ENCODE results near the gene PRCC.

PRCC gene

DNA sequence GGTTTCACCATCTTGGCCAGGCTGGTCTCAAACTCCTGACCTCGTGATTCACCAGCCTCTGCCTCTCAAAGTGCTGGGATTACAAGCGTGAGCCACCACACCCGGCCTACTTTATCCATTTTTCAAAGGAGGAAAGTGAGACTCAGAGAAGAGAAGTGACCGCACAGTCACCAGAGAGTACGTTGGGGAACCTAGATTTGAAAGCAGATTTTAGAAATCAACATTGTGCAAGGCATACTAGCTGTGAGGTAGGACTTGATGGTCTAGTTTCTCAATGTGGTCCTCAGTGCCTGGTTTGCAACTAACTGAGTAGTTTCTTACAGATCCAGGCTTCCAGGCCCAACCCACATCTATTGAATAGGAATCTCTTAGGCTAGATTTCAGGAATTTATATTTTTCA, 1.7 kb upstream of the PRCC start:
- DNase-seq, result no peak

DNA sequence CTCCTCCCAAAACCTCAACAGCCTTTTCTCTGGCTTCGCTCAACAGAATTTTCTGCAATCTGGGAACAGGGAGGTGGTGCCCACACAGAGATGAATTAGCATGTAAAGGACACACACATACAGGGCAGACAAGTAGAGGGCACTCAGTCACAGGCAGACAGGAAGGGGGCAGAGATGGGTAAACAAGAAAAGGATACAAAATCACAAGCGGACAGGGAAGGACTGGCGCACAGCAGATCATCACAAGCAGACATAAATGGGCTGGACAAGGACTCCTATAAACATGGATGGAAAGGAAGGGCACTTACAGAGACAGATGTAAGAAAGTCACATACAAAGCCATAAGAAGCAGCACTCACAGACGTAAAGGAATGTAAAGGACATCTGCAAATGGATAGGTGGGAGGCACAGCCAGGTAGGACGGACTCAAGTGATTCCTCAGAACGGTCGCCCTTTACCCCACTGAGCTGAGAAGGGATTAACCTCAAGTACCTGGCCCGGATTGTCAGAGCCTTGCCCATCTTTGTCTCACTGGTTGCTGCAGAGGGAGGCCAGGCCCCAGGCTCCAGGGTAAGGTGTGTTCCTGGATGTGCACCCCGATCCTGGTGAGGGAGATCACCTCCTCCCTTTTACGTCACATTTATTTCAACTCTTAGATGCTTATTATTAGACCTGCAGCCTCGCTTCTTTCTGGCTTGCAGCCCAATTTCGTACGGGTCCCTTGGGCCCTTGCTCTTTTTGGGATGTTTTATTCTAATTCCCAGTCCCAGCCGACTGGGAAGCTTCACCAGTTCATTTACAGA, 836 bp upstream of the PRCC start:
- no peak for DNase-seq

DNA sequence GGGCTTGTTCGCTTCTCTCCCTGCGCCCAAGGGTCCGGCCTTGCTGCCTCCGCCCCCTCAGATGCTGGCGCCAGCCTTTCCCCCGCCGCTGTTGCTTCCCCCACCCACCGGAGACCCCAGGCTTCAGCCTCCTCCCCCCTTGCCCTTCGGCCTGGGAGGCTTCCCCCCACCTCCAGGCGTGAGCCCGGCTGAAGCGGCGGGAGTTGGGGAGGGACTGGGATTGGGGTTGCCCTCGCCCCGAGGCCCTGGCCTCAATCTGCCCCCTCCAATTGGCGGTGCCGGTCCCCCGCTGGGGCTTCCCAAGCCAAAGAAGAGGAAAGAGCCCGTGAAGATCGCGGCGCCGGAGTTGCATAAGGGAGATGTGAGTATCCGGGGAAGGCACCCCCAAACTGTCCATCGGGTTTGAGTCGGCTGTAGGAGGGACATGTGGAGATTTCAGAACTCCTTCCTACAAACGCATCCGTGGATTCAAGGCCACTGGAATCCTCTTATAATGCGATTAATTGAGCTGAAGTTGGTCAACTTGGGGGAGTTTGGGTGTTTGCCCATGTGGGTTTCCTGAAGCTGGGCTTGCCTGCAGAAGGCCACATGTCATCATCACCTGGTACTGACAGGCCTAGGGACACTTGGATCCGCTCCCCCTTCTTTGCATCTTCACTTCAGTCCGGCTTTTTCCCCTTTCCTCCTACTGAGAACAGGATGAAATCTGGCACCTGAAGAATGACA, 707 bp downstream of the PRCC start:
- DNase-seq, result peak in 1 of 2 donors; percentile 36

DNA sequence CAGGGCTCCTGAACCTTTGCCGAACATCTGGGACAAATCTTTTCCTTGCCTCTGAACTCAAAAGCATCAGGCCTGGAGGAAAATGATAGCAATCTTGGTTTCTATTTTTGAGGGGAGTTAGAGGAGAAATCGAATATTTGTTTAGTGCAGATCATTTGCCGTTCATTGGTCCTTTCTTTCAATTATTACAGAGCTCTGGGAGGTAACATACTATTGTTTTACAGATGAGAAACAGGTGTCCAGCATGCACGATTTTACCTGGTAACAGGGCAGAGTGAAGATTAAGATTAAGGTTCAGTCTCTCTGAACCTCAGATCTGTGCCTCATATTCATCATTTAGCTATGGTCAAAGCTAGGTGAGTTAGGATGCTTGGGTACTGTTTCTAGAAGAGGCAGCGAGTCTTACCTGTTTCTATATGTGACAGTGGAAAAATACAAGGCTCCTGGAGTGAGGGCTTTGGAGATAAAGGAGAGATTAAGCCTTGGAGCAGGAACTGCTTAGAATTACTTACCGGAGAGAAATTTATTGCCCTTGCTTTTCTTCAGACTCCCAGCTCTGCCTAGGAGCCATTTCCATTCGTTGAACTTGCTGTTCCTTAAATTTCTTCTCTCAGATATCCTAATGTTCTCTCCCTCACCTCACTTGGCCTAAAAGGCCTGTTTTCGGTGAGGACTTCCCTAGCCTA, 1.4 kb downstream of the PRCC start:
- no peak for DNase-seq

GRCh38 chr1:156772222-156772621, 4.9 kb downstream of the PRCC start:
- DNase-seq, result no peak

GRCh38 chr1:156772728-156773497, 5.6 kb downstream of the PRCC start:
- DNase-seq, result no peak

- no peak for DNase-seq
These were observed 6.3 kb downstream of the PRCC start for GRCh38 chr1:156773607-156774006.

- no peak for DNase-seq
These were observed 8.5 kb downstream of the PRCC start for GRCh38 chr1:156775799-156776198.

DNA sequence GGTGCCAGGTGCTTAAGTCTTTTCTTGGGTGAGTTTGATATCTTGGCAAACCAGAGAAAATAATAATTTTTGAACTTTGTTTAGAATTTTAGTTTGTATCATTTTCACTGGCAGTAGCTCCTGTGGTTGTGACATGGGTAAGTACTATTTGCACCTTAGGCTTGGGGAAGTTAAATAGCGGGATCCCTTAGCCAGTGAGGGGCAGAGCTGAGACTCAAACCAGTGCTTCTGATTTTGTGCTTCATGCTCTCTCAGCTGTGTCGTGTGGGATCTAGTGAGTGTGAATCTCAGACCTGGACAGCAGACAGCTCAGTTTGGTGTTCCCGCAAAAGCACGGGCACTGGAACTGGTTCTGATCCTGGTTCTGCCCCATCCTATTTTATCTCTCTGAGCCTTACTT, 9.6 kb downstream of the PRCC start:
- no peak for DNase-seq

- DNase-seq, result no peak
These were observed 10.2 kb downstream of the PRCC start for GRCh38 chr1:156777573-156777972.

GRCh38 chr1:156781585-156782186, 14.4 kb downstream of the PRCC start:
- DNase-seq, result no peak

DNA sequence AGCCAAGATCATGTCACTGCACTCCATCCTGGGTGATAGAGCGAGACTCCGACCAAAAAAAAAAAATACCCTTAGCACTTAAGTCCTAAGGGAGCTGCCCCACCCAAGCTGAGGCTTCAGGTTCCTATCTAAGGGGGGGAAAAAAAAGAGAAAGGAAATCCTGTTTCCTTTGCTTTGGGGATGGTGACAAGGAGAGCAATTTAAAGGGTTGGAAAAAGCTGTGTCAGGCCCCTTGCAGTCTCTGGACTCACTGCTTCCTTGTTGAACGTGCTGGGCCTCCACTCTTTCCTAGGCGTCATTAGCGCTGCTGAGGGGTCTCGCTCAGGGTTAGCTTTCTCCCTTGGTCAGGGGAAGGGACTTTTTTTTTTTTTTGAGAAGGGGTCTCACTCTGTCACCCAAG, 18.1 kb downstream of the PRCC start:
- no peak for DNase-seq

GRCh38 chr1:156786640-156787039, 19.3 kb downstream of the PRCC start:
- DNase-seq, result no peak

GRCh38 chr1:156788136-156788535, 20.8 kb downstream of the PRCC start:
- no peak for DNase-seq

GRCh38 chr1:156789621-156790318, 22.4 kb downstream of the PRCC start:
- DNase-seq, result no peak

DNA sequence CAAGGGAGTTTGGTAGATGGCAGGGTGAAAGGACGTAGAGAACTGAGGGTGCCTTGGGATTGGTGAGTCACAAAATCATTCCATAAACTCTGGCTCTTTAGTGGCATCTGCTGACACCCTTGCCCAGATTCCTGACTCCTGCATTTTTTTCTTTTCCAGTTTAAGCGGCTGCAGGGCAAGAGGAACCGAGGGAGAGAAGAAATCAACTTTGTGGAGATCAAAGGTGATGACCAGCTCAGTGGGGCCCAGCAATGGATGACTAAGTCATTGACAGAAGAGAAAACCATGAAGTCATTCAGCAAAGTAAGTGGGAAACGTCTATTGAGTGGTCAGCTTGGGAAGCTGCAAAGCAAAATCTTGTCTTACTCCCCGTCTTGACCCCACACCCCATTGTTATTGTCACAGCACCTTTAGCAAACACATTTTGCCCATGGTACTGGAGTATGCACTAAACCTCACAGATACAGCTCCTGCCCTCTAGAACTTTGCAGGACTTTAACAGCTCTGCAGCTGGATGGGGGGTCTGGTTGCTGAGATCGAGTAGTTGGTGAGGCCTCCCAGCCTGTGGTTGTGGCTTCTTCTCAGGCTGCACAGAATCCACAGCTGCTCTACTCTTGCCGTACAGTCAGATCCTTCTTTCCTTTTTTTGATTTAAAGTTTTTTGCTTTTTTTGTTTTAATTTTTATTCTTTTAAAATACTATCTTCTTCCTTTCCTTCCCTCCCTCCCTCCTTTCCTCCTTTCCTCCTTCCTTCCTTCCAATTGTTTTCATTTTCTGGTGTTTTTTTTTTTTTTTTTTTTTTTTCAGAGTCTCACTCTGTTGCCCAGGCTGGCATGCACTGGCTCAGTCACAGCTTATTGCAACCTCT, 27.4 kb downstream of the PRCC start:
- DNase-seq, result no peak

DNA sequence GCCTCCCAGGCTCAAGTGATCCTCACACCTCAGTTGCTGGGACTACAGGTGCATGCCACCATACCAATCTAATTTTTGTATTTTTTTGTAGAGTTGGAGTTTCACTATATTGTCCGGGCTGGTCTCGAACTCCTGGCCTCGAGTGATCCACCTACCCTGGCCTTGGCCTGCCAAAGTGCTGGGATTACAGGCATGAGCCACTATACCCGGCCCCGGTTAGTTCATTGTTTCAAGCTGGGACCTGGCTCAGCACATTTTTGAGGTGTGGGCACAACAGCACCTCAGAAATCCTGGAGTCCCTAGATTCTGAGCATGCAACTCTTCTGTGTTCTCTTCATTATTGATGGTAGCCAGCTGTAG, 28.0 kb downstream of the PRCC start:
- no peak for DNase-seq

- DNase-seq, result no peak
These were observed 28.5 kb downstream of the PRCC start for GRCh38 chr1:156795787-156796186.

DNA sequence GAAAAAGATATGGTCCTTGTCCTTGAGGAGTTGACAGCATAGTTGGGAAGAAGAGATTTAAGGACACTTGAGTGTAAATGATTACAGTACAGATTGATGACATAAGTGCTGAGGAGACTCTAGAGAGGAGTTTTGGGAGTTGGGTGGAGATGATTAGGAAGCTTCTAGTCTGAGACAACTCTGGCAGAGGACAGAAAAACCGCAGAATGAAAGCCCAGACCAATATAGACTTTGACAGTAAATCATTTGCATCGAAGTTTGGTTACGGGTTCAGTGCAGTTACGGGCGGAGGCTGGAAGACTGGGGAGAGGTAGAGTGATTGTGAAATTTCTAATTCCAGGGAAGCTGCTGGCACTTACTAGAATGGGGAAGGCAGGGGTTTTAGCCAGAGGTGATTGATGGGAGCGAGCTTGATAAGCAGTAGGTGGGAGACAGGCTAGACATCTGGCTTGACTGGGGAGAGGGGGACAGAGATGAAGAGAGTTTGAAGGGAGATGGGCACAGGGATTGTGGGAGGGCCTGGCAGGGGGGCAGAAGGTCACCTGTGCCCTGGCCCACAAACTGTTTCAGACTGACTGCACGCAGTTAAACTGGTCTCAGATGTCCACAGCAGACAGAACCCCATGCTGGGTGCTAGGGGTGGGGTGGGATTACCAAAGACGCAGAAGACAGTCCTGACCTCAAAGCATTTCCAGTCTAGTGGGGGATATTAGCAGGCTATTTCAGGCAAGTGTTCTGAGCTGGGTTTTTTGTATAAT, 29.2 kb downstream of the PRCC start:
- no peak for DNase-seq

GRCh38 chr1:156797212-156797871, 30.0 kb downstream of the PRCC start:
- peak; percentile 51 to 80 for DNase-seq

Data from CD4-positive, alpha-beta T cell treated with Interferon alpha-2 for 1 hour (primary cell).